Mononuclear cell (primary cell): ENCODE results near the gene EZR. TPM values are rescaled to one million over a fixed set of nuclear protein-coding genes. Genes with fewer than 3 reads are reported as not detected.

ENCODE experiments used
- H3K27me3 ChIP-seq: 2 replicates; pipeline ENCODE4 v1.6.0; 2011; ENCODE audit warnings: low read length, control low read depth; ENCODE audit not compliant: insufficient read depth
- H3K4me1 ChIP-seq: 2 replicates; pipeline ENCODE4 v1.5.1; 2011; ENCODE audit warnings: mild to moderate bottlenecking, low read length, control low read depth; ENCODE audit not compliant: insufficient read depth
- H3K4me3 ChIP-seq: 2 replicates; pipeline ENCODE4 v1.5.1; 2011; ENCODE audit warnings: mild to moderate bottlenecking, low read length, moderate library complexity
- H3K9me3 ChIP-seq: 2 replicates; pipeline ENCODE4 v1.5.1; 2011; ENCODE audit warnings: low read depth, mild to moderate bottlenecking, control low read depth, low read length
- total RNA-seq: library from RNA; depleted of rRNA; stranded (reverse); fragments of >200 nt; gene quantifications from one replicate; pipeline ENCODE4 v1.2.3, GENCODE V29; 2012

EZR gene
- total RNA-seq, 1 donor: 165 TPM

- no peaks in the 10 kb centered on the region for H3K9me3 ChIP-seq
These were observed 79.5 kb downstream of the EZR start for GRCh38 chr6:158739673-158740072.

GRCh38 chr6:158737710-158738615 is 81.2 kb downstream of the EZR start:
- H3K9me3 ChIP-seq: no peaks in the 10 kb centered on the region
- H3K4me1 ChIP-seq: peaks cover 12% of the 10 kb centered on the region

More at GRCh38 chr6:158739673-158740072, 79.5 kb downstream of the EZR start:
- H3K4me3 ChIP-seq: no peak overlapping the region
- H3K27me3 ChIP-seq: no peaks in the 10 kb centered on the region
- H3K4me1 ChIP-seq: peaks cover 12% of the 10 kb centered on the region

GRCh38 chr6:158737082-158737709 is 82.0 kb downstream of the EZR start:
- H3K4me1 ChIP-seq: peaks cover 12% of the 10 kb centered on the region
- no peaks in the 10 kb centered on the region for H3K27me3 ChIP-seq
- H3K9me3 ChIP-seq: no peaks in the 10 kb centered on the region

More at GRCh38 chr6:158737710-158738615, 81.2 kb downstream of the EZR start:
- Histone ChIP-seq H3K4me3 (no peak overlapping the region), H3K27me3 (no peaks in the 10 kb centered on the region)

GRCh38 chr6:158735009-158735408 is 84.2 kb downstream of the EZR start:
- H3K9me3 ChIP-seq: no peaks in the 10 kb centered on the region
- no peaks in the 10 kb centered on the region for H3K27me3 ChIP-seq
- peaks cover 12% of the 10 kb centered on the region for H3K4me1 ChIP-seq
- H3K4me3 ChIP-seq: no peak overlapping the region

More at GRCh38 chr6:158737082-158737709, 82.0 kb downstream of the EZR start:
- no peak overlapping the region for H3K4me3 ChIP-seq

GRCh38 chr6:158730541-158730907 is 88.6 kb downstream of the EZR start:
- H3K9me3 ChIP-seq: no peaks in the 10 kb centered on the region
- H3K27me3 ChIP-seq: no peaks in the 10 kb centered on the region
- no peak overlapping the region for H3K4me3 ChIP-seq

GRCh38 chr6:158729906-158730540 is 89.1 kb downstream of the EZR start:
- Histone ChIP-seq H3K9me3 (no peaks in the 10 kb centered on the region), H3K27me3 (no peaks in the 10 kb centered on the region), H3K4me3 (no peak overlapping the region), H3K4me1 (no peaks in the 10 kb centered on the region)

More at GRCh38 chr6:158730541-158730907, 88.6 kb downstream of the EZR start:
- H3K4me1 ChIP-seq: no peaks in the 10 kb centered on the region

- peaks cover 11% of the 10 kb centered on the region for H3K4me1 ChIP-seq
- H3K9me3 ChIP-seq: no peaks in the 10 kb centered on the region
- H3K27me3 ChIP-seq: no peaks in the 10 kb centered on the region
- H3K4me3 ChIP-seq: no peak overlapping the region
These were observed 93.5 kb downstream of the EZR start for GRCh38 chr6:158725704-158726103.

GRCh38 chr6:158722176-158722729 is 96.9 kb downstream of the EZR start:
- no peaks in the 10 kb centered on the region for H3K9me3 ChIP-seq
- H3K4me3 ChIP-seq: no peak overlapping the region
- no peaks in the 10 kb centered on the region for H3K27me3 ChIP-seq
- H3K4me1 ChIP-seq: peaks cover 45% of the 10 kb centered on the region

- Histone ChIP-seq H3K4me3 (no peak overlapping the region), H3K9me3 (no peaks in the 10 kb centered on the region), H3K4me1 (peaks cover 72% of the 10 kb centered on the region), H3K27me3 (no peaks in the 10 kb centered on the region)
These were observed 100.6 kb downstream of the EZR start for GRCh38 chr6:158718461-158719046.

- no peaks in the 10 kb centered on the region for H3K9me3 ChIP-seq
- no peak overlapping the region for H3K4me3 ChIP-seq
- H3K27me3 ChIP-seq: no peaks in the 10 kb centered on the region
- peaks cover 72% of the 10 kb centered on the region for H3K4me1 ChIP-seq
These were observed 101.5 kb downstream of the EZR start for GRCh38 chr6:158717341-158718330.

Other genes starting within 250 kb of the EZR start
- 96.8 TPM for gene DYNLT1, start 174.6 kb downstream of the EZR start, total RNA-seq
- 35.7 TPM for gene SYTL3, start 169.3 kb downstream of the EZR start, total RNA-seq
- gene RSPH3, start 180.8 kb upstream of the EZR start, total RNA-seq: 1.3 TPM
- 320 TPM for gene TAGAP, start 225.6 kb upstream of the EZR start, total RNA-seq